ENCODE measurements around the gene SVIL. TPM values are rescaled to one million over a fixed set of nuclear protein-coding genes. Genes with fewer than 3 reads are reported as not detected.

SVIL gene
- total RNA-seq, 1 donor from 2014 or later = 0.62 TPM

DNA sequence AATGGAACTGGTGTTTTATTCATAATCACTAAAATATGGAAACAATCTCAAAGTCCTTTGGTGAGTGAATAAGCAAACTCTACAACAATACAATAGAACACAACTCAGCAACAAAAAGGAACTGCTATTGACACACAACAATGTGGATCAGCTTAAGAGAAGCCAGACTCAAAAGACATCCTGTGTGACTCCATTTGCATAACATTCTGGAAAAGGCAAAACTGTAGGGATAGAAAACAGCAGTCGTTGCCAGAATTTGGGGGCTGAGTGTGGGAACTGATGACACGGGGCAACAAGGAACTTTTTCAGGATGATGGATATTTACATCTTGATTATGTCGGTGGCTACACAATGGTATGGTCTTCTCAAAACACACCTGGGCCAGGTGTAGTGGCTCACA lies 32.4 kb upstream of the SVIL start:
- DNase-seq (no peak), ATAC-seq (ENCODE audit: low read depth) (no peak)
- Mint-ChIP-seq H3K27ac (no peak overlapping the region), H3K27me3 (no peaks in the 10 kb centered on the region), H3K36me3 (ENCODE audit: low read depth) (no peaks in the 10 kb centered on the region), H3K4me3 (no peak overlapping the region), H3K9me3 (no peaks in the 10 kb centered on the region), H3K4me1 (no peaks in the 10 kb centered on the region)
- intact Hi-C loops (cut with micrococcal nuclease) = no loop called here
- TF ChIP-seq, protein P1, sequence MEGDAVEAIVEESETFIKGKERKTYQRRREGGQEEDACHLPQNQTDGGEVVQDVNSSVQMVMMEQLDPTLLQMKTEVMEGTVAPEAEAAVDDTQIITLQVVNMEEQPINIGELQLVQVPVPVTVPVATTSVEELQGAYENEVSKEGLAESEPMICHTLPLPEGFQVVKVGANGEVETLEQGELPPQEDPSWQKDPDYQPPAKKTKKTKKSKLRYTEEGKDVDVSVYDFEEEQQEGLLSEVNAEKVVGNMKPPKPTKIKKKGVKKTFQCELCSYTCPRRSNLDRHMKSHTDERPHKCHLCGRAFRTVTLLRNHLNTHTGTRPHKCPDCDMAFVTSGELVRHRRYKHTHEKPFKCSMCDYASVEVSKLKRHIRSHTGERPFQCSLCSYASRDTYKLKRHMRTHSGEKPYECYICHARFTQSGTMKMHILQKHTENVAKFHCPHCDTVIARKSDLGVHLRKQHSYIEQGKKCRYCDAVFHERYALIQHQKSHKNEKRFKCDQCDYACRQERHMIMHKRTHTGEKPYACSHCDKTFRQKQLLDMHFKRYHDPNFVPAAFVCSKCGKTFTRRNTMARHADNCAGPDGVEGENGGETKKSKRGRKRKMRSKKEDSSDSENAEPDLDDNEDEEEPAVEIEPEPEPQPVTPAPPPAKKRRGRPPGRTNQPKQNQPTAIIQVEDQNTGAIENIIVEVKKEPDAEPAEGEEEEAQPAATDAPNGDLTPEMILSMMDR (IDR thresholded peaks at IDR 0.05) = no peak
- CTCF ChIA-PET = no interaction called here
- POLR2A ChIA-PET = no interaction called here

DNA sequence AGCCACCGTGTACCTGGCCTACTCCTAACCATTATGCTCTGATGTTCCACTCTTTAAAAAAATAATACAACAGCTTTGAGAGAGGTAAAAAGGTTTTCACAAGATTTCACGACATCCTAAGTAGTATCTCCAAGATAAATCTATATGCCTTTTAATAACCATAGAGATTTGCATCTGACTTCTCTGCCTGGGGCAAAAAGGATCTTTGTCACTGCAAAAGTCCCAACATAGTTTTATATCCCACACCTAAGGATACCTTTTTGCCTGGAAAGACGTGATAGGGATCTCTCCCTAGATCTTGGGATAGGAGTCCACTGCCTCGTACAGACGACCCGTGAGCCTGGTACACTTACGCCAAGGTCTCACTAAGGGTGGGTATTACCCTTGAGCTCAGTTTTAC lies 31.4 kb upstream of the SVIL start:
- no peak for DNase-seq
- Mint-ChIP-seq H3K4me3 (no peak overlapping the region), H3K27me3 (no peaks in the 10 kb centered on the region), H3K27ac (no peak overlapping the region), H3K4me1 (no peaks in the 10 kb centered on the region), H3K9me3 (no peaks in the 10 kb centered on the region), H3K36me3 (ENCODE audit: low read depth) (no peaks in the 10 kb centered on the region)
- no peak for ATAC-seq (ENCODE audit: low read depth)
- TF ChIP-seq, protein P1 (IDR thresholded peaks at IDR 0.05) = no peak
- CTCF ChIA-PET = no interaction called here
- intact Hi-C loops (cut with micrococcal nuclease) = no loop called here
- POLR2A ChIA-PET = no interaction called here

DNA sequence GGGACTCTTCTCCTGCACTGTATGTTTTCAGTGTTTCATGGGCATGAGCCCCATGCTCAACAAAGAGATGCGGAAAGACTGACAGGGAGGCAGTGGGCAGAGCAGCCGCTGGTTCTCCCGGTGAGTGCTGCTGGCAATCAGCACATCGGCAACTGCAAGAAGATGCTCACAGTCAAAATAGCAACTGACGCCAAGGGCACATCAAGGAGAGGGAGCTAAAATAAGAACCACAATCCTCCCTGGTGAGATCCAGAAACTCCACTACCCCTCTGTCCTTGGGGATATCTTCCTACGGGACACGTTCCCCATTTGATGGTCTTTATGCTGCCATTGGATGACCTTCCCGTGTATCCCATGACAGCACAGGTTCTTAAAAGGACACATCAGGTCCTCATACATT lies 28.9 kb upstream of the SVIL start:
- Mint-ChIP-seq H3K27ac (no peak overlapping the region), H3K4me3 (no peak overlapping the region), H3K4me1 (peaks cover 8% of the 10 kb centered on the region), H3K9me3 (no peaks in the 10 kb centered on the region), H3K36me3 (ENCODE audit: low read depth) (no peaks in the 10 kb centered on the region), H3K27me3 (no peaks in the 10 kb centered on the region)
- intact Hi-C loops (cut with micrococcal nuclease) = no loop called here
- TF ChIP-seq, protein P1 (IDR thresholded peaks at IDR 0.05) = no peak
- ChIA-PET CTCF (no interaction called here), POLR2A (no interaction called here)
- DNase-seq = no peak
- no peak for ATAC-seq (ENCODE audit: low read depth)

DNA sequence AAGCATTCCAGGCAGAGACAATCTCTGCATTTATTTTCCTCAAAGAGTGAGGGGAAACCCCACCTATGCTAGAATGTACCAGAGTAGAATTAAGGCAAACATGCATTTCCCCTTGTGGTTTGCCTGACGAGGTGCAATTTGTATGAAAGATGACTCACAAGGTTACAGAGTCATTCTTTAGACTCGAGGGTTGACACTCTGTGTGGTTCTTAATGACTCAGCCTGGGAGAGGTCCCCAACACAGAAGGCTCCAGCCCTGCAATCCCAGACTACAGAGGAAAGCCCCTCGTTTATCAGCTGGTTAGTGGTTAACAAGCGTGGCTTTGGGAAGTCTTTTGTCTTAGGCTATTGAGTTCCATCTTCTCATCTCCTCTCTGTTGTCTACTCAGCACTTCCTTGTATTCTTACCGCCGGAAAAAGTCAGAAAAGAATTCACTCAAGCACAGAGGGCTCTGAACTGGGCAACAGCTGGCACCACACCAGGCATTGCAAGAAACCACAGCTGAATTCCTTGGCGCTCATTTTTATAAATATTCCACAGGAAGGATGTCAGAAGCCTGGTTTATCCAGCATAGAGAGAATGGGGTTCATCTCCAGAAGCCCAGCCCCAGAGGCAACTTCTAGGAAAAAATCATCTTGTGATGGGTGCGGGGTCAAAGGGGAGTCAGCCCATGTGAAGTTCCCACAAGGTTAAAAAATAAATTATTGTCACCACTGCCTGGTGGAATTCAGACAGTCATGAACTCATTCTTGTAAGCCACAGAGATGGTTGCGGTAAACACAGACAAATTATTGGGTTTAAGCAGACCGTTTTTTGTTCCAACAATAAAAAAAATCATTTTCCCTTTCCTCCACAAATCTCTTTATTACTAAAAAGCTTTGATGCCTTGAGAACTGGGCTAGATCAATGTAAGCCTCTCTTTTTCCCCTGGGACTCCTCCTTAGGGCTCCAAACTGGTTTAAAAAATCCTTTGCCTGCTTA lies 24.5 kb upstream of the SVIL start:
- Mint-ChIP-seq H3K9me3 (peaks cover 5% of the 10 kb centered on the region), H3K27me3 (peaks cover 2% of the 10 kb centered on the region), H3K4me1 (peaks cover 10% of the 10 kb centered on the region), H3K4me3 (no peak overlapping the region), H3K36me3 (ENCODE audit: low read depth) (no peaks in the 10 kb centered on the region), H3K27ac (no peak overlapping the region)
- TF ChIP-seq, protein P1 (IDR thresholded peaks at IDR 0.05) = no peak
- ATAC-seq (ENCODE audit: low read depth) = peak; percentile 91
- intact Hi-C loops (cut with micrococcal nuclease) = no loop called here
- POLR2A ChIA-PET = no interaction called here
- CTCF ChIA-PET = no interaction called here
- DNase-seq = no peak

DNA sequence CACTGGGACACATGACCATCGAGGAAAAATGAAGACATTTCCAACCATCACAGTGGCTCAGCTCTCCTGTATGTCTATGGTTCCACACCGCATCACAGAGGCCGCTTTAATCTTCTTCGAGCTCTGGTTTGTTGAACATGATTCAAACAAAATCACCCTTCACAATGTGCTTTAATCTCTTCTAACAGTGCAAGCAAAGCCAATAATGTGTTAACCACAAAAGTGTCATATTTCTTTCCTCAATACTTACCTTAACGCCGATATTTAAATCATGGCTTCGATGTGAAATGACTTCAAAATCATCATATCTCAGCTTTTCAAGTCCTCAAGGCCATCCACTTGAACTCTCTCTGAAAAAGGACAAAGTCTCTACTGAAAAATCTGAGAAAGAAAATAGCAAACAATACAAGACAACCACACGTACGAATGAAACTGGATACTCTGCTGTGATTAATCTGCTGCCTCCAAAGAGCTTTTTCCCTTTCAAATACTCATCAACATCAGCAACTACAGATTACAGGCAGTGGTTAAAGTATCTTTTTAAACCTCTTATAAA lies 23.0 kb upstream of the SVIL start:
- TF ChIP-seq, protein P1 (IDR thresholded peaks at IDR 0.05) = no peak
- Mint-ChIP-seq H3K9me3 (peaks cover 5% of the 10 kb centered on the region), H3K27me3 (peaks cover 2% of the 10 kb centered on the region), H3K27ac (no peak overlapping the region), H3K36me3 (ENCODE audit: low read depth) (no peaks in the 10 kb centered on the region), H3K4me1 (peaks cover 10% of the 10 kb centered on the region), H3K4me3 (no peak overlapping the region)
- ATAC-seq (ENCODE audit: low read depth) (no peak), DNase-seq (no peak)
- CTCF ChIA-PET = no interaction called here
- POLR2A ChIA-PET = no interaction called here
- intact Hi-C loops (cut with micrococcal nuclease) = no loop called here

Measured in activated B cell treated with CpG ODN at 0.5 μM for 24 hours (primary cell).